Nephron progenitor cell (in vitro differentiated cells): ENCODE data around the gene SYK.

Source experiments
- DNase-seq: peaks from one replicate; pipeline ENCODE4 v3.0.0; 2021
- H3K27ac Mint-ChIP-seq: 2 replicates; pipeline ENCODE4 v1.8.0; 2021; ENCODE audit warnings: mild to moderate bottlenecking, moderate library complexity, mixed read lengths
- H3K27me3 Mint-ChIP-seq: 2 replicates; pipeline ENCODE4 v1.8.0; 2021; ENCODE audit warnings: mild to moderate bottlenecking, low read depth, mixed read lengths; ENCODE audit not compliant: poor library complexity
- H3K36me3 Mint-ChIP-seq: 2 replicates; pipeline ENCODE4 v1.8.0; 2021; ENCODE audit warnings: low read depth, mixed read lengths
- H3K4me1 Mint-ChIP-seq: 2 replicates; pipeline ENCODE4 v1.8.0; 2021; ENCODE audit warnings: mixed read lengths
- H3K4me3 Mint-ChIP-seq: 2 replicates; pipeline ENCODE4 v1.8.0; 2021; ENCODE audit warnings: mild to moderate bottlenecking, moderate library complexity, mixed read lengths
- H3K9me3 Mint-ChIP-seq: 2 replicates; pipeline ENCODE4 v1.8.0; 2021; ENCODE audit warnings: mild to moderate bottlenecking, moderate library complexity, mixed read lengths
- TF ChIP-seq, protein P1 (sequence below): fragments of 200-600 bp; sonication (generic); IDR thresholded peaks from 2 replicates; pipeline ENCODE4 v1.5.0; 2021; ENCODE audit warnings: antibody characterized with exemption

SYK gene

DNA sequence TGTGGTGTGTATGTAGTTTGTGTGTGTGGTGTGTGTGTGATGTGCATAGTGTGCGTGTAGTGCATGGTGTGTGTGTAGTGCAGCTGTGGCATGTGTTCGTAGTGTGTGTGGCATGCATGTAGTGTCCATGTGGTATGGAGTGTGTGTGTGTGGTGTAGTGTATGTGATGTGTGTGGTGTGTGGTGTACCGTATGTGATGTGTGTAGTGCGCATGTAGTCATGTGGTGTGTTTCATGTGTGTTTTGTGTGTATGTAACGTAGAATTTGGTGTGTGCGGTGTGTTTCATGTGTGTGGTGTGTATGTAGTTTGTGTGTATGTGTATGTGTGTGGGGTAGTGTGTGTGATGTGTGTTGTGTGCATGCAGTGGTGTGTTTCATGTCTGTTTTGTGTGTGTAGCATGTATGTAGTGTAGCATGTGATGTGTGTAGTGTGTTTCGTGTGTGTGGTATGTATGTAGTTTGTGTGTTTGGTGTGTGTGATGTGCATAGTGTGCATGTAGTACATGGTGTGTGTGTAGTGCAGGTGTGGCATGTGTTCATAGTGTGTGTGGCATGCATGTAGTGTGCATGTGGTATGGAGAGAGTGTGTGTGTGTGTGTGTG lies 40.7 kb downstream of the SYK start:
- no peak overlapping the region for H3K27ac Mint-ChIP-seq
- no peaks in the 10 kb centered on the region for H3K36me3 Mint-ChIP-seq
- no peak for DNase-seq
- H3K4me3 Mint-ChIP-seq = no peak overlapping the region
- TF ChIP-seq, protein P1, sequence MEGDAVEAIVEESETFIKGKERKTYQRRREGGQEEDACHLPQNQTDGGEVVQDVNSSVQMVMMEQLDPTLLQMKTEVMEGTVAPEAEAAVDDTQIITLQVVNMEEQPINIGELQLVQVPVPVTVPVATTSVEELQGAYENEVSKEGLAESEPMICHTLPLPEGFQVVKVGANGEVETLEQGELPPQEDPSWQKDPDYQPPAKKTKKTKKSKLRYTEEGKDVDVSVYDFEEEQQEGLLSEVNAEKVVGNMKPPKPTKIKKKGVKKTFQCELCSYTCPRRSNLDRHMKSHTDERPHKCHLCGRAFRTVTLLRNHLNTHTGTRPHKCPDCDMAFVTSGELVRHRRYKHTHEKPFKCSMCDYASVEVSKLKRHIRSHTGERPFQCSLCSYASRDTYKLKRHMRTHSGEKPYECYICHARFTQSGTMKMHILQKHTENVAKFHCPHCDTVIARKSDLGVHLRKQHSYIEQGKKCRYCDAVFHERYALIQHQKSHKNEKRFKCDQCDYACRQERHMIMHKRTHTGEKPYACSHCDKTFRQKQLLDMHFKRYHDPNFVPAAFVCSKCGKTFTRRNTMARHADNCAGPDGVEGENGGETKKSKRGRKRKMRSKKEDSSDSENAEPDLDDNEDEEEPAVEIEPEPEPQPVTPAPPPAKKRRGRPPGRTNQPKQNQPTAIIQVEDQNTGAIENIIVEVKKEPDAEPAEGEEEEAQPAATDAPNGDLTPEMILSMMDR = no peak
- H3K9me3 Mint-ChIP-seq = no peaks in the 10 kb centered on the region
- peaks cover 7% of the 10 kb centered on the region for H3K4me1 Mint-ChIP-seq
- peaks cover under 1% of the 10 kb centered on the region for H3K27me3 Mint-ChIP-seq

DNA sequence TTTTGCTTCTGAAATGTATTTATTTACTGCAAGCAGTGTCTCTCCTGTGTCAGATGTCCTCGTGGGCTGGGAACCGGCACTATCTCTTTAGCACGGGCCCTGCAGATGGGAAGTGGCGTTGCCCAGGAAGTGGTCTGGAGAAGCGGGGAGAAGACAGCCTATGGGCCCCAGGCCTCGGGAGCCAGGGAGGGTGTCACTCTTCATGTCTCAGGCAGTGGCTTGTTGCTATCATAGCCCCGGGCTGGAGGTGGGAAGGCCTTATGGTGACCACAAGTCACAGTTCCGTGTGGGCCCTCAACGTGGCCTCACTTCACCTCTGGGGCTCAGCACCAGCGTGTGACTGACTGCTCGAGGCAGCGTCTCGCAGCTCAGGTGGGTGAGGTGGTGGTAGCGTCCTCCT lies 41.4 kb downstream of the SYK start:
- H3K27ac Mint-ChIP-seq = no peak overlapping the region
- no peaks in the 10 kb centered on the region for H3K36me3 Mint-ChIP-seq
- TF ChIP-seq, protein P1 = no peak
- H3K27me3 Mint-ChIP-seq = peaks cover 5% of the 10 kb centered on the region
- peaks cover 7% of the 10 kb centered on the region for H3K4me1 Mint-ChIP-seq
- no peak overlapping the region for H3K4me3 Mint-ChIP-seq
- DNase-seq = no peak
- H3K9me3 Mint-ChIP-seq = no peaks in the 10 kb centered on the region

- TF ChIP-seq, protein P1 = no peak
These were observed 41.9 kb downstream of the SYK start for GRCh38 chr9:90843525-90843924.

GRCh38 chr9:90844326-90844725 lies 42.7 kb downstream of the SYK start:
- Mint-ChIP-seq H3K4me3 (no peak overlapping the region), H3K27me3 (peaks cover 5% of the 10 kb centered on the region), H3K4me1 (peaks cover 7% of the 10 kb centered on the region), H3K27ac (no peak overlapping the region), H3K9me3 (no peaks in the 10 kb centered on the region), H3K36me3 (no peaks in the 10 kb centered on the region)
- no peak for DNase-seq
- TF ChIP-seq, protein P1 = no peak

More at GRCh38 chr9:90843525-90843924, 41.9 kb downstream of the SYK start:
- Mint-ChIP-seq H3K9me3 (no peaks in the 10 kb centered on the region), H3K4me3 (no peak overlapping the region), H3K27ac (no peak overlapping the region), H3K27me3 (peaks cover 5% of the 10 kb centered on the region), H3K36me3 (no peaks in the 10 kb centered on the region), H3K4me1 (peaks cover 7% of the 10 kb centered on the region)
- no peak for DNase-seq

DNA sequence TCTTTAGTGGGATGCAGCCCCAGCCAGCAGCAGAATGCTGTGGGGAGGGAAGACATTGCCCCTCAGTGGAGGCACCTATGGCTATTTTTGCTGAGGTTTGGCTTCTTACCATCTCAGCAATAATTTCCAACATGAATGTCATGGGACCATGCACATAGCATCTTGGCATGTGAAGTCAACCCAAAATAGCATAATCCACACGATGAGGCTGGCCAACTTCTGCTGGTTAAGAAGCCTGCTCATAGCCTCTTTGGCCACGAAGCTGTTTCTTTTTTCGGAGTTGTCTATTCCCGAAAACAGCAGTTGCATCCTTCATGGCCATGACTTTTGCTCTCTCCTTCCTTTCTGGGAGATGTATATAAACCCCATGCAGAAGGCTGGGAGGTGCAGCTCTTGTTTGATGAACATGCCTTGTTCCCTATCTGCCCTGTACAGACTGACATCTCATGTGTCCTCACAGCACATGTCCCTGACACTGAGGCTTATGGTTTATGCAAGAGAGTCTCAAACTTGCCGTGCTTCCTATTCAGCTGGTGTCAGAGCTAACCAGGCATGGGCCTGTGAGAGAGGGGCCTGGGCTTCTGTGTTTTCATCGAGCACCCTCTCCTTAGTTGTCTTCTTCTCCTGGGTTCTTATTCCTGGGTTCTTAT lies 45.3 kb downstream of the SYK start:
- no peak overlapping the region for H3K4me3 Mint-ChIP-seq
- DNase-seq = no peak
- TF ChIP-seq, protein P1 = no peak
- H3K36me3 Mint-ChIP-seq = no peaks in the 10 kb centered on the region
- H3K27ac Mint-ChIP-seq = no peak overlapping the region
- H3K9me3 Mint-ChIP-seq = no peaks in the 10 kb centered on the region
- peaks cover 7% of the 10 kb centered on the region for H3K27me3 Mint-ChIP-seq
- H3K4me1 Mint-ChIP-seq = no peaks in the 10 kb centered on the region

GRCh38 chr9:90847971-90848370 lies 46.4 kb downstream of the SYK start:
- no peak for DNase-seq
- TF ChIP-seq, protein P1 = no peak
- H3K27me3 Mint-ChIP-seq = peaks cover 7% of the 10 kb centered on the region
- no peaks in the 10 kb centered on the region for H3K36me3 Mint-ChIP-seq
- H3K4me3 Mint-ChIP-seq = no peak overlapping the region
- H3K4me1 Mint-ChIP-seq = peaks cover 8% of the 10 kb centered on the region
- no peaks in the 10 kb centered on the region for H3K9me3 Mint-ChIP-seq
- H3K27ac Mint-ChIP-seq = no peak overlapping the region
